Hepatocyte (in vitro differentiated cells): Measurements from ENCODE around the gene ASB6.

Source experiments
- CTCF ChIP-seq: fragments of 200-600 bp; sonication (generic); IDR thresholded peaks from 2 replicates; pipeline ENCODE4 v1.5.1; 2016; ENCODE audit warnings: antibody characterized with exemption, mild to moderate bottlenecking; ENCODE audit not compliant: poor library complexity
- EZH2 ChIP-seq: fragments of 200-600 bp; sonication (generic); IDR thresholded peaks from 2 replicates; pipeline ENCODE4 v1.6.1; 2016; ENCODE audit warnings: antibody characterized with exemption, mild to moderate bottlenecking, borderline replicate concordance
- EZH2phosphoT487 ChIP-seq: fragments of 200-600 bp; sonication (generic); IDR thresholded peaks from one replicate; pipeline ENCODE4 v1.6.1; 2018; ENCODE audit warnings: antibody characterized with exemption, mild to moderate bottlenecking, low read depth, moderate library complexity; ENCODE audit not compliant: unreplicated experiment, severe bottlenecking

GRCh38 chr9:129590466-129590865, 51.5 kb downstream of the ASB6 start:
- no peak for TF ChIP-seq CTCF
- TF ChIP-seq EZH2, result no peak
- TF ChIP-seq EZH2phosphoT487, result no peak
